ENCODE measurements around the gene BST1. TPM values are rescaled to one million over a fixed set of nuclear protein-coding genes. Genes with fewer than 3 reads are reported as not detected.

The BST1 gene
- total and polyA plus RNA-seq, 4 experiments from 2014 or later = 0.44 to 0.75 (median 0.53) TPM; not detected in 1

- Mint-ChIP-seq H3K27me3 (no peaks in the 10 kb centered on the region), H3K4me1 (peaks cover 4 to 16% (median 12%) of the 10 kb centered on the region in 4 donors), H3K9me3 (peaks cover 0 to 4% (median 0%) of the 10 kb centered on the region in 8 donors), H3K27ac (no peak overlapping the region), H3K36me3 (no peaks in the 10 kb centered on the region), H3K4me3 (no peak overlapping the region)
- no peaks in the 10 kb centered on the region for H3K36me3 ChIP-seq (ENCODE audit: insufficient read depth, low read length)
- H3K27ac ChIP-seq (ENCODE audit: low read depth, low read length) = no peak overlapping the region
- POLR2A ChIA-PET (ENCODE audit: partially characterized antibody) = no interaction called here
- DNase-seq = no peak
- no peaks in the 10 kb centered on the region for H3K27me3 ChIP-seq (ENCODE audit: insufficient read depth, low read length)
- H3K9me3 ChIP-seq (ENCODE audit: control insufficient read depth in 1 of 2, low read length in 2 of 2) = no peaks in the 10 kb centered on the region
- CTCF ChIA-PET (ENCODE audit: partially characterized antibody) = interaction anchor here (1.0 kb wide), 1 partner anchor 9 kb away, joined by 3 read pairs; no protein-coding TSS in a partner anchor
- intact Hi-C loops (cut with micrococcal nuclease) = no loop called here
- H3K4me1 ChIP-seq (ENCODE audit: insufficient read depth, low read length) = peaks cover 1% of the 10 kb centered on the region
- H3K4me3 ChIP-seq (ENCODE audit: low read length in 2 of 2) = no peak overlapping the region
Measured at GRCh38 chr4:15707363-15707715, 4.5 kb downstream of the BST1 start.

DNA sequence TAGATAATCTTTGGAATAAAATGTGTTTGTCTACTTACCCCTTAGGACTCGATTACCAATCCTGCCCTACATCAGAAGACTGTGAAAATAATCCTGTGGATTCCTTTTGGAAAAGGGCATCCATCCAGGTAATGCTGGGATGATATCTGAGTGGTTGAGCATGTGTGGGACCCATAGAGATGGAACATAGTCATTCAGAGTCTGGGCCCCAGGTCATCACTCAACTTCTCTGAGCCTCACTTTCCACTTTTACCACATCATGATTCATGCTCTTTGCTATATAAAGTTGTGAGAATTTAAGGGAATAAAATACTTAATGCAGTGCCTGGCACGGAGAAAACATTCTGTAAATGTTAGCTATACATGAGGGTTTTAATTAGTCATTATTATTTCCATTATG lies 8.9 kb downstream of the BST1 start:
- DNase-seq = no peak
- H3K36me3 Mint-ChIP-seq = no peaks in the 10 kb centered on the region
- no peaks in the 10 kb centered on the region for H3K27me3 ChIP-seq (ENCODE audit: insufficient read depth, low read length)
- H3K4me1 Mint-ChIP-seq = no peaks in the 10 kb centered on the region
- H3K9me3 Mint-ChIP-seq = peaks cover 0 to 4% (median 0%) of the 10 kb centered on the region in 8 donors
- H3K4me3 ChIP-seq (ENCODE audit: low read length in 2 of 2) = no peak overlapping the region
- H3K27me3 Mint-ChIP-seq = no peaks in the 10 kb centered on the region
- no peak overlapping the region for H3K27ac Mint-ChIP-seq
- ChIA-PET POLR2A (ENCODE audit: partially characterized antibody) (no interaction called here), CTCF (ENCODE audit: partially characterized antibody) (interaction anchor here (1.1 kb wide), 1 partner anchor 9 kb away, joined by 3 read pairs; no protein-coding TSS in a partner anchor)
- H3K4me3 Mint-ChIP-seq = no peak overlapping the region
- H3K36me3 ChIP-seq (ENCODE audit: insufficient read depth, low read length) = no peaks in the 10 kb centered on the region
- no peak overlapping the region for H3K27ac ChIP-seq (ENCODE audit: low read depth, low read length)
- intact Hi-C loops (cut with micrococcal nuclease) = no loop called here
- no peaks in the 10 kb centered on the region for H3K9me3 ChIP-seq (ENCODE audit: control insufficient read depth in 1 of 2, low read length in 2 of 2)
- no peaks in the 10 kb centered on the region for H3K4me1 ChIP-seq (ENCODE audit: insufficient read depth, low read length)

GRCh38 chr4:15712214-15712613 lies 9.3 kb downstream of the BST1 start:
- Mint-ChIP-seq H3K27me3 (no peaks in the 10 kb centered on the region), H3K9me3 (peaks cover 0 to 4% (median 0%) of the 10 kb centered on the region in 8 donors), H3K4me1 (no peaks in the 10 kb centered on the region), H3K27ac (no peak overlapping the region), H3K36me3 (no peaks in the 10 kb centered on the region), H3K4me3 (no peak overlapping the region)
- Histone ChIP-seq H3K36me3 (ENCODE audit: insufficient read depth, low read length) (no peaks in the 10 kb centered on the region), H3K27me3 (ENCODE audit: insufficient read depth, low read length) (no peaks in the 10 kb centered on the region), H3K9me3 (ENCODE audit: control insufficient read depth in 1 of 2, low read length in 2 of 2) (no peaks in the 10 kb centered on the region), H3K4me3 (ENCODE audit: low read length in 2 of 2) (no peak overlapping the region), H3K4me1 (ENCODE audit: insufficient read depth, low read length) (no peaks in the 10 kb centered on the region), H3K27ac (ENCODE audit: low read depth, low read length) (no peak overlapping the region)
- no peak for DNase-seq
- ChIA-PET POLR2A (ENCODE audit: partially characterized antibody) (no interaction called here), CTCF (ENCODE audit: partially characterized antibody) (interaction anchor here (1.1 kb wide), 1 partner anchor 10 kb away, joined by 3 read pairs; no protein-coding TSS in a partner anchor)
- intact Hi-C loops (cut with micrococcal nuclease) = no loop called here

DNA sequence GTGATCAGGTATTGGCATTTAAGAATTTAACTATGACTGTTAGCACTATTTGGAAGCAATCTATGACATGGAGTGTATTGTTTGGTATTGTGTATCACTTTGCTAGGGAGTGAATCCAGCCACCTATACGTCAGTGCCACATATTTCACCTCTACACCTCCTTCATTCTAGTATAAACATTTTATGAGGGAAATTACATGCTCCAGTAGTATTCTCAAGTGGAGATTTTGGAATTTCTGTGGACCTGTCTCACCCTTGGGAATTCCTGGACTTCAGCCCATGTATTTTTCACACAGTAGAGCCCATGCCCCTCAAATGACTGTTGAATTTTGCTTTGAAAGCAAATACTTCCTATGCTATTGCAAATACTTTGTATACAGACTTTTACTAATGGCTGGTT lies 11.3 kb downstream of the BST1 start:
- H3K9me3 ChIP-seq (ENCODE audit: control insufficient read depth in 1 of 2, low read length in 2 of 2) = no peaks in the 10 kb centered on the region
- H3K9me3 Mint-ChIP-seq = peaks cover 0 to 4% (median 0%) of the 10 kb centered on the region in 8 donors
- H3K4me3 ChIP-seq (ENCODE audit: low read length in 2 of 2) = no peak overlapping the region
- no peak overlapping the region for H3K4me3 Mint-ChIP-seq
- H3K27me3 ChIP-seq (ENCODE audit: insufficient read depth, low read length) = no peaks in the 10 kb centered on the region
- H3K36me3 Mint-ChIP-seq = no peaks in the 10 kb centered on the region
- intact Hi-C loops (cut with micrococcal nuclease) = no loop called here
- H3K4me1 Mint-ChIP-seq = no peaks in the 10 kb centered on the region
- ChIA-PET CTCF (ENCODE audit: partially characterized antibody) (interaction anchor here (1.4 kb wide), 1 partner anchor 8 kb away, joined by 3 read pairs; no protein-coding TSS in a partner anchor), POLR2A (ENCODE audit: partially characterized antibody) (no interaction called here)
- no peaks in the 10 kb centered on the region for H3K4me1 ChIP-seq (ENCODE audit: insufficient read depth, low read length)
- no peak for DNase-seq
- no peaks in the 10 kb centered on the region for H3K27me3 Mint-ChIP-seq
- no peak overlapping the region for H3K27ac ChIP-seq (ENCODE audit: low read depth, low read length)
- no peak overlapping the region for H3K27ac Mint-ChIP-seq
- no peaks in the 10 kb centered on the region for H3K36me3 ChIP-seq (ENCODE audit: insufficient read depth, low read length)

- POLR2A ChIA-PET (ENCODE audit: partially characterized antibody) = no interaction called here
- H3K27me3 Mint-ChIP-seq = no peaks in the 10 kb centered on the region
- H3K27me3 ChIP-seq (ENCODE audit: insufficient read depth, low read length) = no peaks in the 10 kb centered on the region
- no peaks in the 10 kb centered on the region for H3K36me3 ChIP-seq (ENCODE audit: insufficient read depth, low read length)
- no peak overlapping the region for H3K4me3 ChIP-seq (ENCODE audit: low read length in 2 of 2)
- DNase-seq = no peak
- no peak overlapping the region for H3K4me3 Mint-ChIP-seq
- peaks cover 0 to 4% (median 0%) of the 10 kb centered on the region in 8 donors for H3K9me3 Mint-ChIP-seq
- H3K4me1 Mint-ChIP-seq = no peaks in the 10 kb centered on the region
- H3K36me3 Mint-ChIP-seq = no peaks in the 10 kb centered on the region
- no peak overlapping the region for H3K27ac ChIP-seq (ENCODE audit: low read depth, low read length)
- intact Hi-C loops (cut with micrococcal nuclease) = no loop called here
- H3K27ac Mint-ChIP-seq = no peak overlapping the region
- CTCF ChIA-PET (ENCODE audit: partially characterized antibody) = interaction anchor here (1.2 kb wide), 1 partner anchor 91 kb away, joined by 3 read pairs; no protein-coding TSS in a partner anchor
- no peaks in the 10 kb centered on the region for H3K9me3 ChIP-seq (ENCODE audit: control insufficient read depth in 1 of 2, low read length in 2 of 2)
- no peaks in the 10 kb centered on the region for H3K4me1 ChIP-seq (ENCODE audit: insufficient read depth, low read length)
Measured at GRCh38 chr4:15714646-15715435, 12.0 kb downstream of the BST1 start.

- H3K27me3 Mint-ChIP-seq = no peaks in the 10 kb centered on the region
- H3K9me3 ChIP-seq (ENCODE audit: control insufficient read depth in 1 of 2, low read length in 2 of 2) = no peaks in the 10 kb centered on the region
- no peaks in the 10 kb centered on the region for H3K36me3 Mint-ChIP-seq
- H3K27me3 ChIP-seq (ENCODE audit: insufficient read depth, low read length) = no peaks in the 10 kb centered on the region
- ChIA-PET CTCF (ENCODE audit: partially characterized antibody) (interaction anchor here (1.2 to 1.5 kb wide), 2 partner anchors 9 to 90 kb away, joined by 3 read pairs; no protein-coding TSS in a partner anchor), POLR2A (ENCODE audit: partially characterized antibody) (no interaction called here)
- no peak for DNase-seq
- no peak overlapping the region for H3K4me3 Mint-ChIP-seq
- no peaks in the 10 kb centered on the region for H3K9me3 Mint-ChIP-seq
- intact Hi-C loops (cut with micrococcal nuclease) = no loop called here
- H3K4me1 Mint-ChIP-seq = no peaks in the 10 kb centered on the region
- H3K36me3 ChIP-seq (ENCODE audit: insufficient read depth, low read length) = no peaks in the 10 kb centered on the region
- H3K4me3 ChIP-seq (ENCODE audit: low read length in 2 of 2) = no peak overlapping the region
- H3K27ac Mint-ChIP-seq = no peak overlapping the region
- H3K4me1 ChIP-seq (ENCODE audit: insufficient read depth, low read length) = no peaks in the 10 kb centered on the region
- H3K27ac ChIP-seq (ENCODE audit: low read depth, low read length) = no peak overlapping the region
Measured at GRCh38 chr4:15716115-15716514, 13.2 kb downstream of the BST1 start.

GRCh38 chr4:15717086-15717485 lies 14.2 kb downstream of the BST1 start:
- no peaks in the 10 kb centered on the region for H3K4me1 ChIP-seq (ENCODE audit: insufficient read depth, low read length)
- Mint-ChIP-seq H3K4me1 (no peaks in the 10 kb centered on the region), H3K9me3 (no peaks in the 10 kb centered on the region), H3K27ac (no peak overlapping the region), H3K36me3 (no peaks in the 10 kb centered on the region), H3K4me3 (no peak overlapping the region), H3K27me3 (no peaks in the 10 kb centered on the region)
- H3K4me3 ChIP-seq (ENCODE audit: low read length in 2 of 2) = no peak overlapping the region
- ChIA-PET CTCF (ENCODE audit: partially characterized antibody) (interaction anchor here (1.5 kb wide), 1 partner anchor 10 kb away, joined by 3 read pairs; no protein-coding TSS in a partner anchor), POLR2A (ENCODE audit: partially characterized antibody) (no interaction called here)
- no peak for DNase-seq
- no peak overlapping the region for H3K27ac ChIP-seq (ENCODE audit: low read depth, low read length)
- H3K27me3 ChIP-seq (ENCODE audit: insufficient read depth, low read length) = no peaks in the 10 kb centered on the region
- H3K36me3 ChIP-seq (ENCODE audit: insufficient read depth, low read length) = no peaks in the 10 kb centered on the region
- H3K9me3 ChIP-seq (ENCODE audit: control insufficient read depth in 1 of 2, low read length in 2 of 2) = no peaks in the 10 kb centered on the region
- intact Hi-C loops (cut with micrococcal nuclease) = no loop called here
